A673 (cell line): ENCODE results near the gene GMPPA. TPM values are rescaled to one million over a fixed set of nuclear protein-coding genes. Genes with fewer than 3 reads are reported as not detected.

Experiments used
- BruUV-seq: library from RNA; stranded (reverse); fragments of 400-500 nt; replicated peaks from 2 replicates; lab custom pipeline; 2021; lab: Mats Ljungman, UMichigan
- CTCF ChIA-PET: fragments of 300-600 bp; sonication (Branson Sonifier 250); formaldehyde crosslinking; loops from one replicate; lab custom pipeline; 2022; ENCODE audit warnings: antibody characterized with exemption; lab: Charles Lee
- POLR2A ChIA-PET: fragments of 300-600 bp; sonication (Branson Sonifier 250); formaldehyde crosslinking; loops from one replicate; lab custom pipeline; 2022; ENCODE audit warnings: antibody characterized with exemption; ENCODE audit not compliant: low non-redundant PET; lab: Charles Lee
- DNase-seq: peaks from one replicate; pipeline ENCODE4 v3.0.0-alpha.2; 2015; ENCODE audit warnings: low spot score
- H3K27ac ChIP-seq: fragments of 200-600 bp; sonication (generic); 2 replicates; pipeline ENCODE4 v1.5.1; 2016; ENCODE audit warnings: mixed run types, low read depth, mild to moderate bottlenecking, mixed read lengths, antibody characterized with exemption, low read length; ENCODE audit not compliant: poor library complexity, severe bottlenecking
- H3K27me3 ChIP-seq: fragments of 200-600 bp; sonication (generic); replicated peaks from 2 replicates; pipeline ENCODE4 v1.6.1; 2017; ENCODE audit warnings: mixed run types, low read depth, mild to moderate bottlenecking, mixed read lengths, antibody characterized with exemption, low read length; ENCODE audit not compliant: insufficient read depth, poor library complexity
- H3K36me3 ChIP-seq: fragments of 200-600 bp; sonication (generic); 2 replicates; pipeline ENCODE4 v1.6.1; 2016; ENCODE audit warnings: mixed run types, mild to moderate bottlenecking, mixed read lengths, antibody characterized with exemption, low read length; ENCODE audit not compliant: insufficient read depth, poor library complexity, severe bottlenecking
- H3K4me1 ChIP-seq: fragments of 200-600 bp; sonication (generic); 2 replicates; pipeline ENCODE4 v1.6.1; 2017; ENCODE audit warnings: mixed run types, mild to moderate bottlenecking, mixed read lengths, antibody characterized with exemption, low read length; ENCODE audit not compliant: insufficient read depth, poor library complexity, severe bottlenecking
- H3K4me3 ChIP-seq: fragments of 200-600 bp; sonication (generic); 2 replicates; pipeline ENCODE4 v1.5.1; 2016; ENCODE audit warnings: low read depth, mixed run types, mild to moderate bottlenecking, mixed read lengths, low read length; ENCODE audit not compliant: poor library complexity, severe bottlenecking
- H3K9me3 ChIP-seq: fragments of 200-600 bp; sonication (generic); 2 replicates; pipeline ENCODE4 v1.6.1; 2016; ENCODE audit warnings: mixed run types, low read depth, mild to moderate bottlenecking, mixed read lengths, antibody characterized with exemption, low read length; ENCODE audit not compliant: poor library complexity, severe bottlenecking
- EZH2 ChIP-seq: fragments of 200-600 bp; sonication (generic); IDR thresholded peaks from 2 replicates; pipeline ENCODE4 v1.6.1; 2017; ENCODE audit warnings: borderline replicate concordance, low read depth, mild to moderate bottlenecking, mixed read lengths, antibody characterized with exemption, low read length; ENCODE audit not compliant: poor library complexity, severe bottlenecking
- intact Hi-C: fragments of 100-400 bp; cut with micrococcal nuclease; formaldehyde crosslinking; loops from one replicate; pipeline ENCODE4 v1.10.0; 2022; ENCODE audit not compliant: unreplicated experiment
- total RNA-seq: library from RNA; stranded (reverse); gene quantifications from 2 replicates; pipeline ENCODE4 v1.2.3, GENCODE V29; 2021
- TF ChIP-seq, protein P1 (sequence below): fragments of 300-800, 200-600 bp; sonication (generic); conservative IDR thresholded peaks from 2 replicates; pipeline ENCODE4 v1.5.1; 2017; ENCODE audit warnings: low read depth, mild to moderate bottlenecking, antibody characterized with exemption, low read length, moderate library complexity, mixed read lengths

GMPPA gene
- total RNA-seq, 1 experiment from 2014 or later: 32.1 TPM

DNA sequence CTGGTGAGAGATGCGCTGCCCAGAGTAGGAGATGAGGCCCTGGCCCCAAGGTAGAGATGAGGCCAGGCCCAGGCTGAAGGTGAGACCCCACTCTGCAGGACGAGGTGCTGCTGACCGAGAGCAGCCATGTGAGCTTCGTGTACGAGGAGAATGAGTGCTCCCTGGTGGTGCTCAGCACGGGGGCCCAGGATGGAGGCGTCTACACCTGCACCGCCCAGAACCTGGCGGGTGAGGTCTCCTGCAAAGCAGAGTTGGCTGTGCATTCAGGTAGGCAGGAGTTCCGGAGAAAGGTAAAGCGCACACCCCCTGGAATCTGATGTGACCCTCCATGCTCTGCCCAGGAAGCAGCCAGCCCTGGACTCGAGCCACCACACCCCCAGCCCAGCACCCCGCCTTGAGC, 21.5 kb upstream of the GMPPA start:
- no peak overlapping the region for H3K4me3 ChIP-seq
- DNase-seq: no peak
- H3K27me3 ChIP-seq: no peaks in the 10 kb centered on the region
- TF ChIP-seq, protein P1, sequence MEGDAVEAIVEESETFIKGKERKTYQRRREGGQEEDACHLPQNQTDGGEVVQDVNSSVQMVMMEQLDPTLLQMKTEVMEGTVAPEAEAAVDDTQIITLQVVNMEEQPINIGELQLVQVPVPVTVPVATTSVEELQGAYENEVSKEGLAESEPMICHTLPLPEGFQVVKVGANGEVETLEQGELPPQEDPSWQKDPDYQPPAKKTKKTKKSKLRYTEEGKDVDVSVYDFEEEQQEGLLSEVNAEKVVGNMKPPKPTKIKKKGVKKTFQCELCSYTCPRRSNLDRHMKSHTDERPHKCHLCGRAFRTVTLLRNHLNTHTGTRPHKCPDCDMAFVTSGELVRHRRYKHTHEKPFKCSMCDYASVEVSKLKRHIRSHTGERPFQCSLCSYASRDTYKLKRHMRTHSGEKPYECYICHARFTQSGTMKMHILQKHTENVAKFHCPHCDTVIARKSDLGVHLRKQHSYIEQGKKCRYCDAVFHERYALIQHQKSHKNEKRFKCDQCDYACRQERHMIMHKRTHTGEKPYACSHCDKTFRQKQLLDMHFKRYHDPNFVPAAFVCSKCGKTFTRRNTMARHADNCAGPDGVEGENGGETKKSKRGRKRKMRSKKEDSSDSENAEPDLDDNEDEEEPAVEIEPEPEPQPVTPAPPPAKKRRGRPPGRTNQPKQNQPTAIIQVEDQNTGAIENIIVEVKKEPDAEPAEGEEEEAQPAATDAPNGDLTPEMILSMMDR: no peak
- TF ChIP-seq EZH2: no peak
- ChIA-PET POLR2A (no interaction called here), CTCF (interaction anchor here (2.0 kb wide), 1 partner anchor 53 kb away, joined by 7 read pairs; no protein-coding TSS in a partner anchor)
- no TSS peak for BruUV-seq
- intact Hi-C loops: loop anchor here (5.0 kb wide), 1 partner anchor 45 kb away; no protein-coding TSS in a partner anchor
- H3K4me1 ChIP-seq: peaks cover 4% of the 10 kb centered on the region
- no peak overlapping the region for H3K27ac ChIP-seq
- H3K36me3 ChIP-seq: no peaks in the 10 kb centered on the region
- H3K9me3 ChIP-seq: no peaks in the 10 kb centered on the region

DNA sequence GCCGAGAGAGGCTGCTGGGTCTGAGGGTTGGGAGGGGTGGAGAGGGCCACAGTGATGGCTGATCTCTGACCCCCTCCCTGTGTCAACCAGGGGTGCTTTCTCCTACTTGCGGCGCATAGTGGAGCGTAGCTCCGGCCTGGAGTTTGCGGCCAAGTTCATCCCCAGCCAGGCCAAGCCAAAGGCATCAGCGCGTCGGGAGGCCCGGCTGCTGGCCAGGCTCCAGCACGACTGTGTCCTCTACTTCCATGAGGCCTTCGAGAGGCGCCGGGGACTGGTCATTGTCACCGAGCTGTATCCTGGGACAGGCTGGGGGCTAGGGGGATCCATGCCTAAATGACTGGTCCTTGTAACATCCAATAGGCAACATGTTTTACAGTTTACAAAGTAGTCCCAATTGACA, 20.9 kb upstream of the GMPPA start:
- H3K4me1 ChIP-seq: peaks cover 4% of the 10 kb centered on the region
- H3K27ac ChIP-seq: no peak overlapping the region
- no peaks in the 10 kb centered on the region for H3K9me3 ChIP-seq
- H3K27me3 ChIP-seq: no peaks in the 10 kb centered on the region
- no peak overlapping the region for H3K4me3 ChIP-seq
- POLR2A ChIA-PET: no interaction called here
- no TSS peak for BruUV-seq
- CTCF ChIA-PET: interaction anchor here (0.7 kb wide), 1 partner anchor 32 kb away, joined by 4 read pairs; no protein-coding TSS in a partner anchor
- DNase-seq: no peak
- no peak for TF ChIP-seq EZH2
- TF ChIP-seq, protein P1: no peak
- no peaks in the 10 kb centered on the region for H3K36me3 ChIP-seq
- intact Hi-C loops: loop anchor here (5.0 kb wide), 1 partner anchor 44 kb away; no protein-coding TSS in a partner anchor

DNA sequence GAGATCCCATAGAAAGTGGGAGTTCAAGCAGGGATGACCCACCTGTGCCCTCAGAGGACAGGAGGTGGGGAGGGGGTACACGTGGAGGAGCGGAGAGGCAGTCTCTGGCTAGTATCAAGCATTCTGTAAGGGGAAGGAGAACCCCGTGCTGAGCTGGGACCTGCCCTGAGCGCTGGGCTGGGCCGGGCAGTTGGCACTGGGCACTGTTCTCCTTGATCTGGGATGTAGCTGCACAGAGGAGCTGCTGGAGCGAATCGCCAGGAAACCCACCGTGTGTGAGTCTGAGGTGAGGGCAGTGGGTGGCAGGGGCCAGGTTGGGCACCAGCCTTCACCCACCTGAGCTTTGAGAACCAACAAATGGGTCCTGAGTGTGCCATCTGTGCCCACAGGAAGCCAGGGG, 19.8 kb upstream of the GMPPA start:
- CTCF ChIA-PET: no interaction called here
- BruUV-seq: no TSS peak
- Histone ChIP-seq H3K4me1 (peaks cover 7% of the 10 kb centered on the region), H3K36me3 (no peaks in the 10 kb centered on the region), H3K9me3 (no peaks in the 10 kb centered on the region), H3K27me3 (peaks cover under 1% of the 10 kb centered on the region), H3K27ac (no peak overlapping the region), H3K4me3 (no peak overlapping the region)
- POLR2A ChIA-PET: no interaction called here
- DNase-seq: no peak
- intact Hi-C loops: loop anchor here (5.0 kb wide), 1 partner anchor 43 kb away; no protein-coding TSS in a partner anchor
- TF ChIP-seq, protein P1: no peak
- TF ChIP-seq EZH2: no peak
